Measurements from ENCODE around the gene PHACTR1.

PHACTR1 gene

GRCh38 chr6:13025893-13026499 is 309.4 kb downstream of the PHACTR1 start:
- ATAC-seq: no peak
- no peak for TF ChIP-seq RARB (CRISPR knock-in tag; IDR thresholded peaks at IDR 0.05)

DNA sequence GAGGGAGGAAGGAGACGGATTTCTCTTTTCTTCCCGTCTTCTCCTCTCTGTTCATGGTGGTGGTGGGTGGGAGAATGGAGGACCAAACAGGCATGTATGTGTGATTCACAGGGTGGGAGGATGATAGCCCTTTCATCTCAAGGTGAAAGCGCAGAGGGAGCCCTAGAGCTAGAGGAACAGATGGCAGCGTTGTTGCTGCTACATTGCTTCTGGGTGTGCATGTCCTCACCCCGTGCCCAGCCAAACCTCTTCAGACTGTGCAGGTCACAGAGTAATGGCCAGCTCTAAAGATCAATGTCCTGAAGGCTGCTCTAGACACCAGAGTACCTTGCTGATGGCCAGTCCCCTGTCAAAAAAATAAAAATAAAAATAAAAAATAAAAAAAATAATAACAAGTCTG is 310.0 kb downstream of the PHACTR1 start:
- ATAC-seq: no peak
- TF ChIP-seq, protein P1, sequence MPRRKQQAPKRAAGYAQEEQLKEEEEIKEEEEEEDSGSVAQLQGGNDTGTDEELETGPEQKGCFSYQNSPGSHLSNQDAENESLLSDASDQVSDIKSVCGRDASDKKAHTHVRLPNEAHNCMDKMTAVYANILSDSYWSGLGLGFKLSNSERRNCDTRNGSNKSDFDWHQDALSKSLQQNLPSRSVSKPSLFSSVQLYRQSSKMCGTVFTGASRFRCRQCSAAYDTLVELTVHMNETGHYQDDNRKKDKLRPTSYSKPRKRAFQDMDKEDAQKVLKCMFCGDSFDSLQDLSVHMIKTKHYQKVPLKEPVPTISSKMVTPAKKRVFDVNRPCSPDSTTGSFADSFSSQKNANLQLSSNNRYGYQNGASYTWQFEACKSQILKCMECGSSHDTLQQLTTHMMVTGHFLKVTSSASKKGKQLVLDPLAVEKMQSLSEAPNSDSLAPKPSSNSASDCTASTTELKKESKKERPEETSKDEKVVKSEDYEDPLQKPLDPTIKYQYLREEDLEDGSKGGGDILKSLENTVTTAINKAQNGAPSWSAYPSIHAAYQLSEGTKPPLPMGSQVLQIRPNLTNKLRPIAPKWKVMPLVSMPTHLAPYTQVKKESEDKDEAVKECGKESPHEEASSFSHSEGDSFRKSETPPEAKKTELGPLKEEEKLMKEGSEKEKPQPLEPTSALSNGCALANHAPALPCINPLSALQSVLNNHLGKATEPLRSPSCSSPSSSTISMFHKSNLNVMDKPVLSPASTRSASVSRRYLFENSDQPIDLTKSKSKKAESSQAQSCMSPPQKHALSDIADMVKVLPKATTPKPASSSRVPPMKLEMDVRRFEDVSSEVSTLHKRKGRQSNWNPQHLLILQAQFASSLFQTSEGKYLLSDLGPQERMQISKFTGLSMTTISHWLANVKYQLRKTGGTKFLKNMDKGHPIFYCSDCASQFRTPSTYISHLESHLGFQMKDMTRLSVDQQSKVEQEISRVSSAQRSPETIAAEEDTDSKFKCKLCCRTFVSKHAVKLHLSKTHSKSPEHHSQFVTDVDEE (CRISPR knock-in tag; IDR thresholded peaks at IDR 0.05): no peak
- TF ChIP-seq GLIS3 (CRISPR knock-in tag; IDR thresholded peaks at IDR 0.05) (no peak), ZNF8 (CRISPR knock-in tag; IDR thresholded peaks at IDR 0.05) (no peak), ZC3H10 (CRISPR knock-in tag; IDR thresholded peaks at IDR 0.05) (no peak), CSDC2 (CRISPR knock-in tag; IDR thresholded peaks at IDR 0.05) (no peak), SNAI2 (CRISPR knock-in tag; IDR thresholded peaks at IDR 0.05) (no peak), RARB (CRISPR knock-in tag; IDR thresholded peaks at IDR 0.05) (no peak), ZFP30 (CRISPR knock-in tag; IDR thresholded peaks at IDR 0.05) (no peak), POU6F1 (CRISPR knock-in tag; IDR thresholded peaks at IDR 0.05; ENCODE audit: borderline replicate concordance, low read depth) (no peak), TOX (CRISPR knock-in tag; IDR thresholded peaks at IDR 0.05; ENCODE audit: borderline replicate concordance) (no peak), BACH2 (CRISPR knock-in tag; IDR thresholded peaks at IDR 0.05; ENCODE audit: borderline replicate concordance) (no peak), PATZ1 (CRISPR knock-in tag; IDR thresholded peaks at IDR 0.05; ENCODE audit: borderline replicate concordance) (no peak), TCF4 (CRISPR knock-in tag; IDR thresholded peaks at IDR 0.05; ENCODE audit: borderline replicate concordance) (no peak), CSRNP3 (CRISPR knock-in tag; IDR thresholded peaks at IDR 0.05) (no peak), PPARA (CRISPR knock-in tag; IDR thresholded peaks at IDR 0.05; ENCODE audit: borderline replicate concordance) (no peak)

- ATAC-seq: no peak
- TF ChIP-seq CSDC2 (CRISPR knock-in tag; IDR thresholded peaks at IDR 0.05) (no peak), BACH2 (CRISPR knock-in tag; IDR thresholded peaks at IDR 0.05; ENCODE audit: borderline replicate concordance) (no peak), ZNF70 (CRISPR knock-in tag; IDR thresholded peaks at IDR 0.05) (no peak), ZC3H10 (CRISPR knock-in tag; IDR thresholded peaks at IDR 0.05) (no peak), PPARA (CRISPR knock-in tag; IDR thresholded peaks at IDR 0.05; ENCODE audit: borderline replicate concordance) (no peak), SNAI2 (CRISPR knock-in tag; IDR thresholded peaks at IDR 0.05) (no peak), POU6F1 (CRISPR knock-in tag; IDR thresholded peaks at IDR 0.05; ENCODE audit: borderline replicate concordance, low read depth) (no peak), PATZ1 (CRISPR knock-in tag; IDR thresholded peaks at IDR 0.05; ENCODE audit: borderline replicate concordance) (no peak), ZNF8 (CRISPR knock-in tag; IDR thresholded peaks at IDR 0.05) (no peak)
Observed at GRCh38 chr6:13027207-13027606, 310.6 kb downstream of the PHACTR1 start.

All from SK-N-SH treated with all-trans-retinoic acid at 6 μM for 48 hours (cell line).